Cerebellar nuclear complex (tissue), 1 donor: ENCODE measurements around the gene PTGDR2.

ENCODE experiments used
- DNase-seq, 2 experiments: peaks; one replicate each; lab custom pipeline; 2025; lab: John Stamatoyannopoulos, UW

The PTGDR2 gene

DNA sequence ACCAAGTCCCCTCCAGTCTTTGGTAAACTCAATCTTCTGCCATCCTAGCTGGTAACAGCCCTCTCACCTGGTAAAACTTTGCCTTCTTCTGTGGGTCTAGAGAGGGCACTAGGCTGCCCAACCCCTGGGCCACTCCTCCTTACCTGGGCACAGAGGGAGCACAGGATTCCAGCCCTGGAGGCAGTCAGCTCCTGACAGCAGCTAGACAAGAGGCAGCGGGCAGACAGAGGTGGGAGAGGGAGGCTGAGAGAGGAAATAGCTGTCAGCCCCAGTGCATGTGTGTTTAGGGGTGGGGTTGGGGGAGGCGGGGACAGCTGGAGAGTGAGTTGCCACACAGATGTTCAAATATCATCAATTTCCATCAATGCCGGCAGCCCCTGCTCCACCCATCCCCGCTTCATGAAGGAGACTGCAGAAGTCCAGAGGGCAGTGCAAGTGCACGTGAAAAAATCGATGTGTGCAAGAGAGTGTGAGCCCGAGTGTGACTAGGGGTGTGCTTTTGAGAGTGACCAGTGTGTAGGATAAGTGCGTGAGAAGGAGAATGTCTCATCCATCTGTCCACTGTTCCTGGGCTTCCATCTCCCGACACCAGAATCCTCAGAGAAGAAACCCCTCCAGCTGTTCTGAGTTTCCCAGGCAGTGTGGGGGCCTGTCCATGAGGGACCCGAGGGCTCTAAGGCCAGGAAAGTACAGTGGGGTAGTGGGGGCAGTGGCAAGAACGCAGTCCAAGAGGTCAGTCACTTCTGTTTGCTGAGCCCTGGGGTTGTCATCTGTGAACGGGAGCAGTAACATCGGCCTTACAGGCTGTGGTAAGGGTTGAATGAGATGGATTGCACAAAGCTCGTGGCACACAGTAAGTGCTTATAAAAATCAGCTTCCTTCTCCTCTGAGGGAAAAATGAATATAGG is at the start of gene PTGDR2:
PTGDR2 (minus strand) TSS at position 225 of the 908 bp plus-strand sequence. CDS start 2,228 bp downstream, outside the sequence.
- no peak for DNase-seq

DNA sequence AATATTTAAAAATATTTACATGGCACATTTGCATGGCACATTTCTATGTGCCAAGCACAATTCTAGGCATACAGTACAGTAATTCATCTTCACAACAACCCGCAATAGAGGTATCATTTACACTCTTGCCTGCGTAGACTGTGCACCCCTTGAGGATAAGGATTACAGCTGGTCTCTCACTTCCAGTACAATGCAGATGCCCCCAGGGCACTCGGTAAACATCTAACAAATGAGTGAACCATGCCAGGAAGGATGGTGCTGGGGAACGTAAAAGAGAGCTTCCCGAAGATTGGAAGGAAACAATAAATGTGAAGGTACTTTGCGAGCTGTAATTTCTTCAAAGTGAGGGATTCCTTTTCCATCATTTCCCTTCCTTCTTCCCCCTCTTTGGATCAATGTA is 49.3 kb upstream of the PTGDR2 start:
- no peak for DNase-seq

- no peak for DNase-seq
Observed at GRCh38 chr11:60902625-60903024, 46.9 kb upstream of the PTGDR2 start.

- no peak for DNase-seq
Observed at GRCh38 chr11:60900673-60901404, 45.1 kb upstream of the PTGDR2 start.

DNA sequence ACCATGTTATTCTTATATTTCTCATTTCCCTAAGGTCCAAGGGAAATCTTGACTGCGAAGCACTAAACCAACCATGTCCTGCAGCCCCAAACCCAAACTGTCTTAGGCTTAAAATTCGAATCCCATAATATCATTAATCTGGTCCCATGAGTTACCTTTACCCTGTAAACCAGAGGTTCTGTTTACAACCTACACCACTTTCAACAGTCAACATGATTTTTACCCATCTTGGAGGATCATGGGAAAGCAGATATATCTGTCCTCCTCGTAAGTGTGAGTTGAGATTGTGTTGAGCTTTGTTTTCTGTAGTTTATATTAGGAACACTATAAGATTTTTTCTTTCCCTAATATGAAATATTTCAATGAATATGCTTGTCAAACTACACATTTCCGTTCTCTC is 44.2 kb upstream of the PTGDR2 start:
- DNase-seq, result no peak

DNA sequence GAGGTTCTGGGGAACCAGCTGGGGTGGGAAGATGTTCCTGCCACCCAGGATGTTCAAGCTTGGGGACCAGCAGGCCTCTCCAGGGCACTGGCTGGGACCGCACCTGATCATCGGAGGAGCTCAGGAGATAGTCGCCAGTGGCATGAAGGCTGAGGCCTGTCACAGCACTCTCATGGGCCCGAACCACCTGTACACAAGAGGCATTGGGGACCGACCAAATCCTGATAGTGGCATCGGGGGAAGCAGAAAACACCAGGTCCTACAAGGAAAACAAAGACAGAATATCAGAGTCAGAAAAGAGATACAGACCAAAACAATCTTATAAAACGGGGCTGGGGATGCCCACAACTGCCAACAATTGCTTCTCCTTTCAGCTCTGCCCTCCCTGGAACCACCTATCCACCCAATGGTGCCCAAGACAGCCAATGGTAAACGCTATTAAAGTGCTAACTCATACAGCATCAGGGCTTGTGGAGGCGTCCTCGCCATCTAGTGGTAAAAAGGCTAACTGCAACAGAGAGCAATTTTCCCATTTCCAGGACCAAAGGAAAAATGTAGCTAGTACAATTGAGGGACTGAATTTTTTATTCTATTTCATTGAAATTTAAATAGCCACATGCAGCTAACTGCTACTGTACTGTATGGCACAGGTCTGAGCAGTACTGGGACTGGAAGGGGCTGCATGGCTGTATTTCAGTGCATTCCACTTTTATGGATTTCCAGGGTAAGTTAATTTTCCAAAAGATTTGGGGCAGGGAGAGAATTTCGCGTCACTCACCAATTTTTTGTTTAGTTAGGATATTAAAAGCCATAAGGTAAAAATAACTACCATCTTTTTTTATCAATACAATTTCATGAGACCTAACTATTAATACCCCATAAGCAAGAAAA is 43.5 kb upstream of the PTGDR2 start:
- peak in 1 of 2 experiments; percentile 1 for DNase-seq

DNA sequence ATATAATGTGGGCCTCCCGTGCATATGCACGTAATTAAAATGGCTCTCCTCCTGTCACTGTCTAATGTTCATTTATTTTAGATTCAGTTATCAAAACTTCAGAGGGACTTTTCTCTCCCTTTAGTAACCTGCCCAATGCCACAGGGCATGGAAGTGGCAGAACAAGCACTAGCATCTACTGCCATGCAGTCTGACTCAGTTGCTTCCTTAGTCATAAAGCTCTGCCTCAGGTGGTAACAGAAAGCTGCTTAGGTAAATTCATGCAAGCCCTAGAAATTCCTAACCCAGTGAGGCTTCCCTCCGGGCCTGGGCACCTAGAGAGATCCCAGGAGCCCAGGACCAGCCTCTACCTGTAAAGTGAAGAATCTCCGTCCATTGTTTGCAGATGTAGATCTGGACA is 41.7 kb upstream of the PTGDR2 start:
- DNase-seq, result no peak

- no peak for DNase-seq
Observed at GRCh38 chr11:60895687-60896086, 39.9 kb upstream of the PTGDR2 start.

DNA sequence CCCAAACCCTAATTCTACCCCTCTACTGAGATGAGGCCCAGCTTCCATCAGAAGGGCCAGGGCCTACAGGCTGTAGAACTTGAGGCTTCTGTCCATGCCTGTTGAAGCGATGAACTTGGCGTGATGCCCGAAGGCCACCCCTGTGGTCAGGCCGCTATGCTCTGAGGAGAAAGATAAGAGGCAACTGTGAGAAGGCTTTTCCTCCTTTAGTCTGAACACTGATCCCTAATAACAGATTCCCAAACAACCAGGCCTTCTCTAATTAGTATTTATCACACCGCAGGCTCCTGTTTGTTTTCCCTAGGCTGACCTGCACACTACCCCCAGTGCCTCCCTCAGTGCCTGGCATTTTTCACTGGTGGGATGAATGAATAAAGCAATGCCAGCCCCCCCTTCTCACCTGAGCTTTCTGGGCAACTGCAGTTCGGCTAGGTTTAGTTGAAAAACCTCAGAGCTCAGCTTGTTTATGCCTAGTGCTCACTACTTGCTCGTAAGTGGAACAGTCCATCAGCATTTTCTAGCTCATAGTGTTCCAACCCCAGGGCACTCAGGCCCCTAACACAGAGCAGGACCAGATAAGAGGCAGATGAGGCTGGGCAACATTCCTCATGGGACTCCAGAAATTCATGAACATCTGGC is 35.5 kb upstream of the PTGDR2 start:
- no peak for DNase-seq

DNA sequence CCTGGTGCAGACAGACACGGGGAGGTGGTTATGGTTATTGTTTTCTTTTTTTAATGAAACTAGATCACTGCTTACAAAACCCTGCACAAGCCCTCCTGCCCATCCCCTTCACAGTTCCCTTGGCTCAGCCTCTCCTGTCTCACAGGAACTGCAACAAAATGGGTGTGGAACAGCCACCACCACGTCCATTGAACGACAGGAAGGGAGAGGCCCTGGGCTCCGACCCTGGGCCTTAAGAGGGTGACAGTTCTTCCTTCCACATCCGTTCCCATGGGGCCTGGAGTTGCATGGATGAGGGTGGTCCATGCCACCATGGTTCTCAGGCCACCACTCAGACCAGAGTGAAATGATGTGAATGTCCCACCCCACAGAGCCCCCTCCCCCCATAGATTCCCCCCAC is 34.9 kb upstream of the PTGDR2 start:
- no peak for DNase-seq

GRCh38 chr11:60889869-60890311 is 34.1 kb upstream of the PTGDR2 start:
- no peak for DNase-seq

DNA sequence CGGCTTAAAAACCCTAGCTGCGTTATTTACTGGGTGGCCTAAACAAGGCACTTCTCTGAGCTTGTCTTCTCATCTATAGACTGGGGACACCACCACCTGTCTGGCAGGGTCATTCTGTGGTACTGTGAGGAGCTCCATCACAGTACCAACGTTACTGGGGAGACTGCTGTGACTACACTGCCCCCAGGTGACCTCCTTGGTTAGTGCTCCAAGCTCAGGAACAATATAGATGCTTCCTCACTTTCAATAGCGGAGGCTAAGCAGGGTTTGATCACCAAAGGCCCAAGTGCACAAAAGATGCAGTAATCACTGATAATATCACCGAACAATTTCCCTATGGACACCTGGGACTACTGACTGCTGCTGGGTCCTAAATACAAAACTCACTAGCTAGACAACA is 31.8 kb upstream of the PTGDR2 start:
- peak in 1 of 2 experiments; percentile 3 for DNase-seq

DNA sequence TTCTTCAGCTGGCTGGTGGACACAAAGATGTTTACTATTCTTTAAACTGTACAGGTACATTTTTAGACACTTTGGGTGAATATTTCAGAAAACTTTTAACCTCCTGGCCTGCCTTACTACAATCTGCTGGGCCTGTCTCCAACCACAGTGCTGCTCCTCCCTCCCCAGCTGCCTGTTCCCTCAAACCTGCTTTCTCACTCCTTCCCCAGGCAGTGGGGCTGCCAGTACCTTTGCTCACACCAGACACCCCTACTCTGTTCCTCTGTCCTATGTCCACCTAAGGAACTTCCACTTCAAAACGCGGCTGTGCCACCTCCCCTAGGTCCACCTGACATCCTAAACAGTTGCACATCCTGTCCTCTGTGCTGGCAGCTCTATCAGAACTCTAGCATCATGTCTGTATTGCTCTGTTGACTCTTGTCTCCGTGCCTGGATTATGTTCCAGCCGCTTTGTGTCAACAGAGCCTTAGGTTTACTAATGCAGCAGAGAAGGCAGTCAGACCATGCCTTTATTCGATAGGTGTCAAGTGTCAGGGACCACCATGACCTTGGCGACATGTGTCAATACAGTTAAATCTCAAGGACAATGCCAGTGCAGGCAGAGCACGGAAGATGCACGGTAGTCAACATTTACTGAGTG is 25.0 kb upstream of the PTGDR2 start:
- DNase-seq, result no peak

DNA sequence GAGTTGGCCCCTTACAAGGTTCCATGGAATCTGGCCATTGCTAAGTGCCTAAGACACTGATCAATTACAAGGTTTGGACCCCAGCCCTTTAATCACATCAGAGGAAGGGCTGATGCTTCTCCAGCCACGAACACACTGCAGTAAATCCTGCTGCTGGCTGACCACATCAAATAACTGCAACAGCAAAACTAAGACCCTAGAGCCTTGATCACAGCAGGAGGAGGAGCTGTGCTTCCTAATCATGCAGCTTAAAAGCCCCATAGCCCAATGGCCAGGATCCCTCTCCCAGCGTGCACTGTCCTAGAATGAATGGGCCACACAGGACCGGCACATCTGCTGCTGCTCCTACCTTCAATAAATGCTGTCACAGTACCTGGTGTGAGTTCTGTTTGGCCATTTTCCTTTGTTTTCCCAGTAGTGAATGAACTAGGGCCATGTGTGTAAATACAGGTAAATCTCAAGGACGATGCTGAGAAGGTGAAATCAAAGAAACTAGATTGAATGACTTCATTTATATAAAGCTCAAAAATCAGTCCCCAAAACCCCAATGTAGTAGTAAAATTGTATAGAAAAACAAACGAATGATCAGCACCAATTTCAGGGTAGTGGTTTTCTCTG is 24.3 kb upstream of the PTGDR2 start:
- no peak for DNase-seq

GRCh38 chr11:60879104-60879503 is 23.4 kb upstream of the PTGDR2 start:
- no peak for DNase-seq

GRCh38 chr11:60878245-60879101 is 22.7 kb upstream of the PTGDR2 start:
- no peak for DNase-seq

DNA sequence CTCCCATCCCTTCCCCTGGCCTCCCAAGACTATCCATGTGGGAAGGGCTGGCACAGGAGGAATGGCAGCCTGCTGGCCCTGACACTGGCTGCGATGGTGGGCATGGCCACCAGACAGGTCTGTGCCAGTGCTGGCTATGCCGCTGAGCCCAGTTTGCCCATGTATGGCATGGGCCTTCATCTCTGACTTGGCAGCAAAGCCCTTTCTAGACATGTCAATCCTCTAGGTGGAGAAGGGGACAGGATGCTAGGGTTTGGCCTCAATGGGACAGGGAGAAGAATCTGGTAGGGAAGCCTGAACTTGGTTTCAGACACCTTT is 20.4 kb upstream of the PTGDR2 start:
- DNase-seq, result no peak

DNA sequence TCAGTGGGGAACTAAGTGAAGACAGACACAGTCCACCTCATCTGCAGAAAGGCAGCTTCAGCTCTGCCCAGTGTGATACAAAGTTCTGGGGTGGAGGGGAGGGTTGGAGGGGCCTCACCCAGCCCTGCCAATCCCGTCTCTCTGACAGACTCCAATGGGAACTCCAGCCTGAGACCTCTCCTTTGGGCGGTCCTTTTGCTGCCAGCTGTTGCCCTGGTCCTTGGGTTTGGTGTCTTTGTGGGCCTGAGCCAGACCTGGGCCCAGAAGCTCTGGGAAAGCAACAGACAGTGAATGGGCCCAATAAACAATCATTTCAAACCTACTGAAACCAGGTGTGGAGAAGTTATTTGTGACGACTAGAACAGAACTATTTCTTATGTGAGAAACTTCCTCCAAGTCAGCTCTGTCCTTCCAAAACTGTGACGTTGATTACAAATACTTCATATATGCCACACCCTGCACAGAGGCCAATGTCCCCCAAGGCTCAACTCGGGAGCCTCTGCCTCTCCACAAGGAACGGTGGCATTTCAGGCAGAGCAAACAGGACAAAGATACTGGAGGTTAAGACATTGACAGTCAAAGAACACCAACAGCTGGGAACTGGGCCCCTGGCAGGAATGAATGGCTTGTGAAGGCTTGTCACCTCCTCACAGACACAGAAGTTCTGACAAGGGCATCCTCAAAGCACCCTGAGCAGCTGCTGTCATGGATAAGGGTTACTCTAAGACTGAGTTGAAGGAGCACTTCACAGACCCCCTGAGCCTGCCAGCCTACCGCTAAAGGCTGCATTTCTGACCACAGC is 19.8 kb upstream of the PTGDR2 start:
- no peak for DNase-seq
